ENCODE results near the gene SLCO2A1. TPM values are rescaled to one million over a fixed set of nuclear protein-coding genes. Genes with fewer than 3 reads are reported as not detected.

SLCO2A1 gene
- total RNA-seq, 3 donors from 2014 or later, result 4.2 to 11.1 (median 7.5) TPM

- Histone ChIP-seq H3K4me3 (no peak overlapping the region), H3K36me3 (no peaks in the 10 kb centered on the region), H3K27me3 (no peaks in the 10 kb centered on the region), H3K9me3 (no peaks in the 10 kb centered on the region), H3K27ac (no peak overlapping the region), H3K4me1 (no peaks in the 10 kb centered on the region)
- no peak for DNase-seq (ENCODE audit: low spot score in 2 of 2)
- TF ChIP-seq POLR2A (IDR thresholded peaks at IDR 0.05) (no peak), POLR2AphosphoS5 (IDR thresholded peaks at IDR 0.05) (no peak), CTCF (IDR thresholded peaks at IDR 0.05) (no peak)
- intact Hi-C loops (cut with DNase I; ENCODE audit: low total_unique reads), result loop anchor here (5.0 kb wide), 1 partner anchor 837 kb away; no protein-coding TSS in a partner anchor
Measured at GRCh38 chr3:133905376-133905775, 124.3 kb downstream of the SLCO2A1 start.

- H3K27ac ChIP-seq, result no peak overlapping the region
- intact Hi-C loops (cut with DNase I; ENCODE audit: low total_unique reads), result no loop called here
- no peaks in the 10 kb centered on the region for H3K4me1 ChIP-seq
- DNase-seq (ENCODE audit: low spot score in 2 of 2), result no peak
- no peaks in the 10 kb centered on the region for H3K9me3 ChIP-seq
- TF ChIP-seq POLR2AphosphoS5 (IDR thresholded peaks at IDR 0.05) (no peak), POLR2A (IDR thresholded peaks at IDR 0.05) (no peak), CTCF (IDR thresholded peaks at IDR 0.05) (no peak)
- H3K27me3 ChIP-seq, result no peaks in the 10 kb centered on the region
- H3K36me3 ChIP-seq, result no peaks in the 10 kb centered on the region
- no peak overlapping the region for H3K4me3 ChIP-seq
Measured at GRCh38 chr3:133901847-133902246, 127.9 kb downstream of the SLCO2A1 start.

- no peaks in the 10 kb centered on the region for H3K9me3 ChIP-seq
- H3K27me3 ChIP-seq, result no peaks in the 10 kb centered on the region
- no peak overlapping the region for H3K27ac ChIP-seq
- TF ChIP-seq CTCF (IDR thresholded peaks at IDR 0.05) (no peak), POLR2AphosphoS5 (IDR thresholded peaks at IDR 0.05) (no peak), POLR2A (IDR thresholded peaks at IDR 0.05) (no peak)
- no peaks in the 10 kb centered on the region for H3K4me1 ChIP-seq
- no peak overlapping the region for H3K4me3 ChIP-seq
- no peaks in the 10 kb centered on the region for H3K36me3 ChIP-seq
- intact Hi-C loops (cut with DNase I; ENCODE audit: low total_unique reads), result no loop called here
- DNase-seq (ENCODE audit: low spot score in 2 of 2), result no peak
Measured at GRCh38 chr3:133901083-133901482, 128.6 kb downstream of the SLCO2A1 start.

- H3K27ac ChIP-seq, result no peak overlapping the region
- no peaks in the 10 kb centered on the region for H3K36me3 ChIP-seq
- TF ChIP-seq POLR2AphosphoS5 (IDR thresholded peaks at IDR 0.05), result no peak
- TF ChIP-seq CTCF (IDR thresholded peaks at IDR 0.05), result no peak
- TF ChIP-seq POLR2A (IDR thresholded peaks at IDR 0.05), result no peak
- no peaks in the 10 kb centered on the region for H3K27me3 ChIP-seq
- no peak overlapping the region for H3K4me3 ChIP-seq
- no peaks in the 10 kb centered on the region for H3K9me3 ChIP-seq
- H3K4me1 ChIP-seq, result peaks cover 0 to 3% of the 10 kb centered on the region in 2 donors
- intact Hi-C loops (cut with DNase I; ENCODE audit: low total_unique reads), result no loop called here
- no peak for DNase-seq (ENCODE audit: low spot score in 2 of 2)
Measured at GRCh38 chr3:133899311-133899710, 130.4 kb downstream of the SLCO2A1 start.

- no peak for DNase-seq (ENCODE audit: low spot score in 2 of 2)
- TF ChIP-seq CTCF (IDR thresholded peaks at IDR 0.05), result no peak
- no peak for TF ChIP-seq POLR2AphosphoS5 (IDR thresholded peaks at IDR 0.05)
- TF ChIP-seq POLR2A (IDR thresholded peaks at IDR 0.05), result no peak
Measured at GRCh38 chr3:133897547-133897946, 132.2 kb downstream of the SLCO2A1 start.

More at GRCh38 chr3:133897547-133897946, 132.2 kb downstream of the SLCO2A1 start:
- no peak overlapping the region for H3K27ac ChIP-seq
- H3K27me3 ChIP-seq, result no peaks in the 10 kb centered on the region
- H3K4me1 ChIP-seq, result peaks cover 0 to 3% of the 10 kb centered on the region in 2 donors
- H3K9me3 ChIP-seq, result no peaks in the 10 kb centered on the region
- H3K4me3 ChIP-seq, result no peak overlapping the region
- H3K36me3 ChIP-seq, result no peaks in the 10 kb centered on the region
- intact Hi-C loops (cut with DNase I; ENCODE audit: low total_unique reads), result no loop called here

Data from breast epithelium (tissue), 4 donors.